Activated CD4-positive, CD25-positive, alpha-beta regulatory T cell treated with anti-CD3 and anti-CD28 coated beads, Interleukin-2, amount 50 U/mL, for 16 hours (primary cell): Measurements from ENCODE around the gene LRTM2.

Source experiments
- DNase-seq: peaks from one replicate; pipeline ENCODE4 v3.0.0-alpha.2; 2020; ENCODE audit warnings: low read depth, low spot score

The LRTM2 gene

DNA sequence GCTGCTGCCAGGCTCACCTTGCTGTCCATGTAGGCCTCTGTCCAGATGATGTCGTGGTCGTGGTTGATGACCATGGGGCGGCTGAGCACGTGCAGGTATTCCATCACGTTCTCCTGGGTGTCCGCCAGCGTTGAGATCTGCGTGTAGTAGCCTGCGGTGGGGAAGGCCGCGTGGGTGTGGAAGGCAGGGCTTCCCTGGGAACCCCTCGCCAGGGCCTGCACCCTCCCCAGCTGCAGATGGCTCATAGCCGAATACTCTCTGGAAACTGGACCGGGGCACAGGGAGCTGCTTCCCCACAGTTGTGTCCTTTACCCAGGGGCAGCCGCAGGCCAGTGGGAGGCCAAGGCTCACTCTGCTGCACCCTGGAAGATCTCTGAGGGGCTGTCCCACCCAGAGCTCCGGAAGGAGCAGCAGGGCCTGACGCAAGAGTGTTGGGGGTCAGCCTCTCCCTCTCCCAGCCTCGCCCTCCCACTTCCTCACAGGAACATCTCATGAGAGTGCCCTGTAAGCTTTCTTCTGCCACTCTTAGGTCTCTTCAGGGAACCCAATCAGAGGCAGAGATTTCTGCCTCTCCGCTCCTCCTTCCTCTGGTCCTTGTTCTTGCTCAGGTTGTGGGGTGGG lies 62.6 kb downstream of the LRTM2 start:
- no peak for DNase-seq

DNA sequence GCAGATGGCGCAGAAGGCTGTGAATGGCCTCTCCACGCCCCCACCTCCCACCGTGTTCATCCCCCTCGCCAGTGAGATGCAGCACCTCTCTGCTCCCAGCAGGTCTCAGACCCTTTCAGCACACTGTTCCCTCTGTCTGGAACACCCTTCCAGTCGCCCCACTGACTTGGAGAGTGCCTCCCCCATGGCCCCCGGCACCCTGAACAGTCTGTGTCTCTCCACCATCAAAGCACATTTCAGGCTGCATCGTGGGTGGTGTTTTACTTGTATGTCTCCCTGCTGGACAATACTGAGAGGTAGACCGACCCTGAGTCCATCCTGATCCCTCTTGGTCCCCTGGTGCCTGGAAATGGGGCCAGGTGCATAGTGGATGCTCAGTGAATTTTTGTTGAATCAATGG lies 63.1 kb downstream of the LRTM2 start:
- no peak for DNase-seq

DNA sequence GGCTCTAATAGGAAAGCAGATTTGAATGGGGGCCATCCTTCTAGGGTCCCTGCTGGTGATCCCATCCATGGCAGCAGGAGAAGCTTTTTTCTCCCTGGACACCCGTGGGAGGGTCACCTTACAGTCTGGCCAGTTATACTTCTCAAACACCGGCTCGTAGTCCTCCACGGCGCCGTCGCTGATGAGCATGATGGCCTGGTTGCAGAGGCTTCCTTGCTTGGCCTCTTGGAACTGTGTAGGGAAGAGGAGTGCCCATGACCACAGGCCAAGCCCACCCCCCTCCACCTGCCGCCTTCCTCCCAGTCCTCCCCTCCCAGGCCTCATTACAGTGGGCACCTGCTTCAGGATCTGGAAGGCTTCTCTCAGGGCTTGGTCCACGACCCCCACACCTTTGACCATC lies 64.3 kb downstream of the LRTM2 start:
- DNase-seq = no peak

DNA sequence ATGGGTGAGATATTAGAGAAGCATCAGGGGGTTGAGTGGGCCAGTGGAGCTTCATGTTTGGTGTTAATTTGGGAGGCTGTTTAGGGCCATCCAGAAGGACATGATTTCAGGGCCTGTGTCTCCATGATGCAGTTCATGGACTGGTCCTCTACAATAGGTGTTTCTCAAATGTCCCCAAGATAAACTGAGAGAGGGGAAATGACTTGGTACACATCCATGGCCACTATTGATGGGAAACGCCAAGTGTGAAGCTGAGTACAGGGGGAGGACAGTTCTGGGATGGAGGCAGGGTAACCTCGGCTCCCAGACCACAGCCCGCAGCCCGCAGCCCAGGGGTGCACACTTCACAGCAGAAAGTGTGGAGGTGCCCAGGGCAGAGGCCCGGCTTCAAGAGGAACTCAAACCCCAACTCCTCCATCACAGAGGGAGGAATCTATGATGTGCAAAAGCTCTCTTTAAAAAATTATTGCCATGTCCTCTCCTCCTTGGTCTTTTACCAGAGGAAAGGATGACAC lies 64.8 kb downstream of the LRTM2 start:
- DNase-seq = no peak

DNA sequence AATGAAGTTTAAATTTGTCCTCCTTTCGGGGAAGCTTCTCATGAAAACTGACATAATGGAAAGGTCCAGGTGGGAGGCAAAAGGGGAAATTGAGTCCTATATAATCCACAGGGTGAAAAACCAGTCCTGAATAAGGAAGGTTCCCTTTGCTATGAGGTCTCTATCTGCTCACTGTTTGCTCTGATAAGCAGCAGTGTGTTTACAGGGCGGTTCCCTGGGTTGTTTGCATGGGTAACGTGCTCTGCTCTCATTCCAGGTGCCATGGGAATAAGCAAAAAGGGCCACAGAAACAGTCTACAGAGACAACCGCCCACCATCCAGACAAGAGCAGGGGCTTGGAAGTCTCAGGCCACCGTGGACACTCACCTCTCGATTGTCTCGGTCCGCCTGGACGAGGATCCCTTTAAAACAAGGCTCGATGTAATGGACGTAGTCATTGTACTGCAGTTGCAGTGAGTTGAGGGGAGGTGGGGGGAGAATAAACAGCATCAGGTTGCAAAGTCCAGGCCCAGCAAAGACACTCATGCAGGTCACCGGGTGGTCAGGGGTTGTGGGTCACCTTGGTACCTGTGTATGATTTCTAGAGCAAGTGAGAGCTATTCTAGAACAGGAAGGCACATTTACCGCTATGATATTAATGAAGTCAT lies 65.4 kb downstream of the LRTM2 start:
- DNase-seq = no peak
